Thyroid gland (tissue), 4 donors: ENCODE measurements around the gene ANGPT4. TPM values are rescaled to one million over a fixed set of nuclear protein-coding genes. Genes with fewer than 3 reads are reported as not detected.

Source experiments
- DNase-seq, 2 donors: peaks; one replicate each; pipeline ENCODE4 v3.0.0-alpha.2; 2019
- H3K27ac ChIP-seq, 3 donors: fragments of 200-600 bp; sonication (generic); 1 replicate in 2 of 3; 2 replicates in 1 of 3; pipeline ENCODE4 v1.5.1; 2016 to 2019; ENCODE audit warnings: mild to moderate bottlenecking in 1 of 3, moderate library complexity in 1 of 3
- H3K27me3 ChIP-seq: fragments of 200-600 bp; sonication (generic); one replicate; pipeline ENCODE4 v1.5.1; 2019
- H3K36me3 ChIP-seq, 2 donors: fragments of 200-600 bp; sonication (generic); one replicate each; pipeline ENCODE4 v1.5.1; 2016 to 2019
- H3K4me1 ChIP-seq, 2 donors: fragments of 200-600 bp; sonication (generic); one replicate each; pipeline ENCODE4 v1.5.1; 2017 to 2019
- H3K4me3 ChIP-seq, 3 donors: fragments of 200-600 bp; sonication (generic); replicated peaks in 1 of 3; 1 replicate in 2 of 3; 2 replicates in 1 of 3; pipeline ENCODE4 v1.5.1; 2016; ENCODE audit warnings: mild to moderate bottlenecking in 1 of 3
- H3K9me3 ChIP-seq: fragments of 200-600 bp; sonication (generic); one replicate; pipeline ENCODE4 v1.5.1; 2017
- POLR2A ChIP-seq, 2 donors: fragments of 450-650 bp; IDR thresholded peaks; one replicate each; pipeline ENCODE4 v1.6.1; 2017; ENCODE audit warnings: antibody characterized with exemption in 2 of 2, mild to moderate bottlenecking in 2 of 2, moderate library complexity in 1 of 2
- WGBS, 2 donors: methylation state at CpG; one replicate each; pipeline ENCODE4 v1.1.5; 2017; 5-methylcytosine and 5-hydroxymethylcytosine counted together
- intact Hi-C: fragments of 100-400 bp; cut with DNase I; formaldehyde crosslinking; loops from one replicate; pipeline ENCODE4 v1.15.1; 2023
- total RNA-seq, 4 donors: library from RNA; depleted of rRNA; stranded (reverse); fragments of >200 nt; gene quantifications; one replicate each; pipeline ENCODE4 v1.2.3, GENCODE V29; 2016
- TF ChIP-seq, protein P1 (sequence below), 6 experiments: fragments of 200-600 bp in 3 of 6; fragments of 450-650 bp in 3 of 6; sonication (generic) in 3 of 6; IDR thresholded peaks; one replicate each; pipeline ENCODE4 v1.5.1; 2016 to 2019; ENCODE audit warnings: antibody characterized with exemption in 6 of 6, mild to moderate bottlenecking in 2 of 6, inconsistent platforms in 1 of 6, moderate library complexity in 1 of 6

Gene ANGPT4
- total RNA-seq, 4 donors from 2014 or later = 0.40 to 3.8 (median 3.2) TPM

DNA sequence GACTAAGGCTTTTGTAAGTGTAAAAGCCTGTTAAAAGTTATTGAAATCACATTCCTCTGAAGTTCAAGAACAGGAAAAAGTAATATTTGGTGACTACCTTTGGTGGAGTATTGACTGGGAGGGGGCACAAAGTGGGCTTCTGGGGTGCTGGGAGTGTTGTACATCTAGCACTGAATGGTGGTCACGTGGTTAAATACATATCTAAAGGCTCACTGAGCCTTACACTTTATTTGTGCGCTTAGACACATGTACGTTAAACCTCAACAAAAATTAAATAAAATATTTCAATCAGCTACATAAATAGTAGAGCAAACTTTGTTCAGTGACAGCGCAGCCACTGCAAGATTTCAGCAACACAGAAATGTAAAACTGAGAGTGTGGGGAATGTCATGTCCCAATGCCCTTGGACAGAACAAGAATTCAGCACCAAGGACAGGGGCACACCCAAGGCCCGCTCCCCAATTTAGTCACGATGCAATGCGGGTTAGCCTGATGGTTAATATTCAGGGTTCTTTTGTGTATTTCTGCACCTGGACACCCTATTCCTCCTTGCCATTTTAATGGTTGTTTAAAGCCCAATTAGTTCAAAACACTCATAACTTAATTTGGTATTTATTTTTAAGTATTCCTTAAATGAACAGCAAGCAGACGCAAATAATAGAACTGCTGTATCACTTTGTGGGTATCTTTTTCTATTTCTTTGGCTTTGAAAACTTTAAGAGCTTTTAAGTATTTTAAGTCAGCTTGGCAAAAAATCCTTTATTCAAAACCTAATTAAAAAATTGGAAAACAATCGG lies 37.4 kb downstream of the ANGPT4 start:
- peak; percentile 18 to 41 for DNase-seq
- H3K4me3 ChIP-seq = no peak overlapping the region
- 51 to 56% methylated on average over 9 of the region's 9 CpGs for WGBS, 2 donors
- intact Hi-C loops = no loop called here
- no peaks in the 10 kb centered on the region for H3K27me3 ChIP-seq
- no peaks in the 10 kb centered on the region for H3K9me3 ChIP-seq
- TF ChIP-seq, protein P1, sequence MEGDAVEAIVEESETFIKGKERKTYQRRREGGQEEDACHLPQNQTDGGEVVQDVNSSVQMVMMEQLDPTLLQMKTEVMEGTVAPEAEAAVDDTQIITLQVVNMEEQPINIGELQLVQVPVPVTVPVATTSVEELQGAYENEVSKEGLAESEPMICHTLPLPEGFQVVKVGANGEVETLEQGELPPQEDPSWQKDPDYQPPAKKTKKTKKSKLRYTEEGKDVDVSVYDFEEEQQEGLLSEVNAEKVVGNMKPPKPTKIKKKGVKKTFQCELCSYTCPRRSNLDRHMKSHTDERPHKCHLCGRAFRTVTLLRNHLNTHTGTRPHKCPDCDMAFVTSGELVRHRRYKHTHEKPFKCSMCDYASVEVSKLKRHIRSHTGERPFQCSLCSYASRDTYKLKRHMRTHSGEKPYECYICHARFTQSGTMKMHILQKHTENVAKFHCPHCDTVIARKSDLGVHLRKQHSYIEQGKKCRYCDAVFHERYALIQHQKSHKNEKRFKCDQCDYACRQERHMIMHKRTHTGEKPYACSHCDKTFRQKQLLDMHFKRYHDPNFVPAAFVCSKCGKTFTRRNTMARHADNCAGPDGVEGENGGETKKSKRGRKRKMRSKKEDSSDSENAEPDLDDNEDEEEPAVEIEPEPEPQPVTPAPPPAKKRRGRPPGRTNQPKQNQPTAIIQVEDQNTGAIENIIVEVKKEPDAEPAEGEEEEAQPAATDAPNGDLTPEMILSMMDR (IDR thresholded peaks at IDR 0.05) = no peak
- TF ChIP-seq POLR2A (IDR thresholded peaks at IDR 0.05) = no peak
- no peak overlapping the region for H3K27ac ChIP-seq
- no peaks in the 10 kb centered on the region for H3K4me1 ChIP-seq
- H3K36me3 ChIP-seq = no peaks in the 10 kb centered on the region

DNA sequence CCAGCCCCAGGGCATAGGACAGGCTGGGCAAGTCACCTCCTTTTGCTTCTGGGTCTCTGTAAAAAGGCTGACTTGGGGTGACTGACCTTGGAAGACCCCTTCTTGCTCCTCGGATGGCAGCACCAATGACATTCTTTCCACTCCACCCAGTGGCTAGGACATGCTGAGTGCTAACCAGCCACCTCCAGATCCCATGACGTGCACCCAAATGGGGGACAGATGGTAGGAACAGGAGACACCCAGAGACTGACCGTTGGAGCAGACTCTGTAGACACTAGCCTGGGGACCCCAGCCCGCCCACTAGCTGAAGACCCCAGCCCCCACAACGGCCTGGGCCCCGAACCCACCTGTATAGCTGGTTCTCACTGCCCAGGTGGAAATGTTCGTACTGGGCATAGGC lies 38.3 kb downstream of the ANGPT4 start:
- H3K36me3 ChIP-seq = no peaks in the 10 kb centered on the region
- no peak for DNase-seq
- no peaks in the 10 kb centered on the region for H3K4me1 ChIP-seq
- TF ChIP-seq, protein P1 (IDR thresholded peaks at IDR 0.05) = no peak
- no peak for TF ChIP-seq POLR2A (IDR thresholded peaks at IDR 0.05)
- H3K27ac ChIP-seq = no peak overlapping the region
- no peak overlapping the region for H3K4me3 ChIP-seq
- H3K27me3 ChIP-seq = no peaks in the 10 kb centered on the region
- intact Hi-C loops = no loop called here
- H3K9me3 ChIP-seq = no peaks in the 10 kb centered on the region
- WGBS, 2 donors = 78 to 92% methylated on average over 3 to 5 of the region's 7 CpGs

DNA sequence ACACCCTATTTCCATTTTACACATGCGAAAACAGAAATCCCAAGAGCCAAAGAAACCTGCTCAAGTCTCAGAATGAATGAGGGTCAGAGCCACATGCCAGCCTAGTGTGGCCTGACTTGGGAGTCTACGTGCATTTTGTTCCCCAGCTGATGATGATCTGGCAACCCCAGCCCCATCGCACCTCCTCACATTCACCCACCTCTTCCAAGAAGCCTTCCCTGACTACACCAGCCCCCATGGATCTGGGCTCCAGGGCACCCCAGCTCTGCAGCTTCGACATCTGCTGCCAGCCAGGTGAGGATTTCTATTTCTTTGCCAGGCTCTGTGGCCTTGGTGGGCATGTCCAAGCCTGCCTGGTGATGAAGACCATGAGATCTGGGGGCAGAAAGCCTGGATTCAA lies 41.0 kb downstream of the ANGPT4 start:
- 92 to 96% methylated on average over 4 of the region's 4 CpGs for WGBS, 2 donors
- no peaks in the 10 kb centered on the region for H3K9me3 ChIP-seq
- H3K4me3 ChIP-seq = no peak overlapping the region
- no peak for TF ChIP-seq POLR2A (IDR thresholded peaks at IDR 0.05)
- TF ChIP-seq, protein P1 (IDR thresholded peaks at IDR 0.05) = no peak
- intact Hi-C loops = no loop called here
- no peak overlapping the region for H3K27ac ChIP-seq
- H3K4me1 ChIP-seq = no peaks in the 10 kb centered on the region
- H3K36me3 ChIP-seq = no peaks in the 10 kb centered on the region
- H3K27me3 ChIP-seq = no peaks in the 10 kb centered on the region
- no peak for DNase-seq

DNA sequence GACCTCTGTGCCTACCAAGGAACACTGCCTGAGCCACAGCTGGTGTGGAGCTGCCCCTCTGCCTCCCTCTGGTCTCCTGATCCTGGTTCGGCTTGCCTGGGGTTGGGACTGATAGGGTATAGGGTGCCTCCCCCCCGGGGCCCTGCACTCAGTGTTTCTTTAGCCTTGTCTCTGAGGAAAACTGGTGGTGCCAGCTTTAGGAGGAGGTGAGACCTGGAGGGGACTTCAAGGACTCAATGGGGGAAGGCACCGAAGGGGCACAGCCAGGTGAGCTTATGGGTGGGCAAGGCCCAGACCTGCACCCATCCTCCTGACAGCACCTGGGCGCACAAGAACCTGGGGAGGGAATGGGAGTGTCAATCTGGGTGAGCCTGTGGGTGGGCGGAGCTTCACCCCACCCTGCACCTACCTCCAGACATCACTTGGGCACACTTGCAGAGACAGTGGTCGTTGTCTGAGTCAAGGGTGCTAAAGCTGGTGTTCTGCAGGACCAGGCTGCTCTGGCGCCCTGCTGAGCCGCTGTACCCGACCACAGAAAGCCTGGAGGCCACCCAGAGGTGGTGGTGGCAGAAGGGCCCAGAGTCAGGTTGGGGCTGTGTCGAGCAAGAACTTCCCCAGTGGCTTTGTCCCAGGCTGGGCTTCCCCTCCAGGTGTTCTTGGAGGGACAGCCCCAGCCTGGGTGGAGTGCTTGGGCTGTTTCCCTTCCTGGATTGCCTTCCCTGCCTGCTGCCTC lies 42.1 kb downstream of the ANGPT4 start:
- DNase-seq = no peak
- no peak overlapping the region for H3K4me3 ChIP-seq
- H3K36me3 ChIP-seq = no peaks in the 10 kb centered on the region
- no peak overlapping the region for H3K27ac ChIP-seq
- intact Hi-C loops = no loop called here
- 74 to 85% methylated on average over 5 to 6 of the region's 10 CpGs for WGBS, 2 donors
- no peaks in the 10 kb centered on the region for H3K4me1 ChIP-seq
- TF ChIP-seq POLR2A (IDR thresholded peaks at IDR 0.05) = no peak
- TF ChIP-seq, protein P1 (IDR thresholded peaks at IDR 0.05) = no peak
- no peaks in the 10 kb centered on the region for H3K27me3 ChIP-seq
- no peaks in the 10 kb centered on the region for H3K9me3 ChIP-seq
